ENCODE data around the gene TMED10.

- TF ChIP-seq CTCF (conservative IDR thresholded peaks at IDR 0.05), result no peak
- no peak for TF ChIP-seq EZH2 (IDR thresholded peaks at IDR 0.05; ENCODE audit: low read depth)
These were observed 49.5 kb downstream of the TMED10 start, which contains the start of gene NEK9 for GRCh38 chr14:75126679-75127473.

Measured in PC-9 (cell line).